Small intestine (tissue), 7 donors: Measurements from ENCODE around the gene TRUB2. TPM values are rescaled to one million over a fixed set of nuclear protein-coding genes. Genes with fewer than 3 reads are reported as not detected.
A peak's percentile ranks its signal among the peaks of the same experiment; 100 is the strongest.

Source experiments
- DNase-seq, 2 donors: peaks; one replicate each; pipeline versions ENCODE4 v3.0.0 to v3.0.0-alpha.2; 2013
- FAIRE-seq: peaks from 2 replicates; lab custom pipeline; 2012; peaks lifted over from hg19 to GRCh38; lab: Jason Lieb, UNC
- H3K27ac ChIP-seq, 3 donors: one replicate each; pipeline ENCODE4 v1.5.1; 2013; ENCODE audit warnings: low read length in 2 of 3, mild to moderate bottlenecking in 2 of 3, control low read depth in 1 of 3, inconsistent platforms in 1 of 3, low read depth in 1 of 3, moderate library complexity in 1 of 3
- H3K27me3 ChIP-seq, 3 donors: one replicate each; pipeline ENCODE4 v1.6.1; 2013; ENCODE audit warnings: low read length in 3 of 3, inconsistent platforms in 1 of 3; ENCODE audit not compliant: control insufficient read depth in 3 of 3, insufficient read depth in 3 of 3
- H3K36me3 ChIP-seq, 3 donors: one replicate each; pipeline ENCODE4 v1.6.1; 2013; ENCODE audit warnings: low read length in 3 of 3, inconsistent platforms in 1 of 3, low read depth in 1 of 3, mild to moderate bottlenecking in 1 of 3, moderate library complexity in 1 of 3; ENCODE audit not compliant: control insufficient read depth in 3 of 3, insufficient read depth in 2 of 3
- H3K4me1 ChIP-seq, 3 donors: one replicate each; pipeline ENCODE4 v1.6.1; 2013; ENCODE audit warnings: low read length in 2 of 3, inconsistent platforms in 1 of 3, low read depth in 1 of 3, mild to moderate bottlenecking in 1 of 3, moderate library complexity in 1 of 3; ENCODE audit not compliant: control insufficient read depth in 3 of 3, insufficient read depth in 2 of 3
- H3K4me3 ChIP-seq, 3 donors: one replicate each; pipeline ENCODE4 v1.5.1; 2013; ENCODE audit warnings: low read length in 3 of 3, control low read depth in 1 of 3, inconsistent platforms in 1 of 3, low read depth in 1 of 3, mild to moderate bottlenecking in 1 of 3, moderate library complexity in 1 of 3
- H3K9me3 ChIP-seq, 2 donors: one replicate each; pipeline ENCODE4 v1.6.1; 2013; ENCODE audit warnings: low read depth in 1 of 2, low read length in 1 of 2; ENCODE audit not compliant: control insufficient read depth in 2 of 2, insufficient read depth in 1 of 2
- WGBS, 3 donors: extraction: QIAGEN DNeasy Blood & Tissue Kit; methylation state at CpG; one replicate each; pipeline ENCODE4 v1.1.7; 2013; 5-methylcytosine and 5-hydroxymethylcytosine counted together
- polyA plus RNA-seq, 4 donors: library from polyadenylated mRNA; stranded (reverse) in 3 of 4; unstranded in 1 of 4; fragments of 200-250 nt in 3 of 4; fragments of 120-200 nt in 1 of 4; gene quantifications; one replicate each; pipeline versions ENCODE4 v1.2.1 to v1.2.3, GENCODE V29; 2013
- donor health status: healthy with polysubstance abuse.
- donor health status: control.
- donor health status: control.
- donor health status: Bipolar disorder and iron deficiency.
- donor health status: healthy.

Gene TRUB2
- polyA plus RNA-seq, 4 donors, result 17.0 to 35.3 (median 24.5) TPM

DNA sequence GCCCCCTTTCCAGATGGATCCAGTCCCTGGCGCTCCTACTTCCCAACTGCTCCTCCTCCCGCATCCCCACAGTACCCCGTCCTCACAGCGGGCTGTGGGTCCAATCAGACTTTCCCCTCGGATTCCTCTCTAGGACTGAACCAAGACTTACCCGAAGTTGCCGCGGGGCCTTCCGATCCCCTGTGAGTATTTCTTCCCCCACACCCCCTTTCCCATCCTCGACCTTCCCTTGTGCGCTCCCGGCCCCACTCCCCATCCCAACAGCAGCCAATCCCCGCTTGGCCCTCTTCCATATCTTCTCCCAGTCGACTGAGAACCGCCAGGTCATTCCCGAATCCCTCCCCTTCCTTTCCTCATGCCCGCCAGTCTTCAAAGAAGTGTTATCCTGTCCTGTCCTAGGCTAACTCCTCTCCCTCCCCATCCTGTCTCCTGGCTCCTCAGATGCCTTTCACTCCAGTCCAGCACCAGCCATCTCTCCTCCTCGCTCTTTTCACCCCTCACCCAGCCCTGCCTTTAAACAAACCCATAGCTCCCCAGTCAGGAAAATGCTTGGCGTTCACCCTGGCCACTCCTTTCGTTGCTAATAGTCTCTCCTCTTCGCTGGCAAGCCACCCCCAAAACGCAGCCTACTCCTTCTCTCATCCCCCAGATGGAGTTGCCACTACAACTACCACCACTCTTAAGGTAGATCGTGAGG, 45.5 kb downstream of the TRUB2 start:
- WGBS, 3 donors, result 11 to 15% (median 12%) methylated on average over 23 of the region's 23 CpGs
- Histone ChIP-seq H3K27ac (peak overlapping the region; percentile 66 to 90 (median 75)), H3K9me3 (no peaks in the 10 kb centered on the region), H3K4me3 (peak overlapping the region; percentile 50 to 90 (median 67)), H3K36me3 (peaks cover 0 to 21% (median 6%) of the 10 kb centered on the region in 3 donors), H3K27me3 (no peaks in the 10 kb centered on the region), H3K4me1 (peaks cover 0 to 10% (median 8%) of the 10 kb centered on the region in 3 donors)
- DNase-seq, result peak in 1 of 2 donors; percentile 24
- FAIRE-seq, result no peak

DNA sequence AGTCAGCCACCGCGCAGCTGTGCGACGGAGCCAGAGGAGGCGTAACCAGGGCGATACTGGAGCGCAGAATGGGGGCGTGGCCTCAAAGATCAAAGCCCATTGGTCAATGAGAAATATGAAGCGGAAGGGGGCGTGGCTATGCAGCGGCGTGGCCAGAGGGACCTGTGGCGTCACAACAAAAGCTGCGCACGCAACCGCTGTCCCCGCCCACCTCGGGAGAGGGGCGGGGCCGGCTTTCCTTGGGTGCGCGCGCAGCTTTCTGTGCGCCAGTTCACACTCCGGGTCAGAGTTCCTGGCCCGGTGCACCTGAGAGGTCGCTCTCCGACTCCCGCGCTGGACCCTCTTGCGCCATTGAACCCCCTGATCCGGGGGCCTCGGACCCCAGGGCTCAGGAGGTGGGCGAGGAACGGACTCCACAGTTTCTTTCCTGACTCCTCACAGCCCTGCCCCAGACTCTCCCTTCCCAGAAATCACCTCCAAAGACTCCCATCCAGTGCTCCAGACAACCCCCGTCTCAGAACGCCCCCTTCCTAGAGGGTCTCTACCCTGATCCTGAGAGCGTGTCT, 46.2 kb downstream of the TRUB2 start, which contains the start of gene SWI5:
SWI5 (plus strand) TSS at position 269 of the 566 bp plus-strand sequence.
- FAIRE-seq (no peak), DNase-seq (peak; percentile 99 to 100)
- H3K4me3 ChIP-seq, result peak within 1 kb of the TSS; percentile 68 to 92 (median 90)
- H3K27me3 ChIP-seq, result no peaks in the 10 kb centered on the region
- WGBS, 3 donors, result 0 to 1% (median 0%) methylated on average over 31 to 38 of the region's 38 CpGs
- H3K9me3 ChIP-seq, result no peaks in the 10 kb centered on the region
- peaks cover 0 to 27% (median 9%) of the 10 kb centered on the region in 3 donors for H3K36me3 ChIP-seq
- peaks cover 0 to 10% (median 8%) of the 10 kb centered on the region in 3 donors for H3K4me1 ChIP-seq
- peak within 1 kb of the TSS; percentile 66 to 90 (median 82) for H3K27ac ChIP-seq

DNA sequence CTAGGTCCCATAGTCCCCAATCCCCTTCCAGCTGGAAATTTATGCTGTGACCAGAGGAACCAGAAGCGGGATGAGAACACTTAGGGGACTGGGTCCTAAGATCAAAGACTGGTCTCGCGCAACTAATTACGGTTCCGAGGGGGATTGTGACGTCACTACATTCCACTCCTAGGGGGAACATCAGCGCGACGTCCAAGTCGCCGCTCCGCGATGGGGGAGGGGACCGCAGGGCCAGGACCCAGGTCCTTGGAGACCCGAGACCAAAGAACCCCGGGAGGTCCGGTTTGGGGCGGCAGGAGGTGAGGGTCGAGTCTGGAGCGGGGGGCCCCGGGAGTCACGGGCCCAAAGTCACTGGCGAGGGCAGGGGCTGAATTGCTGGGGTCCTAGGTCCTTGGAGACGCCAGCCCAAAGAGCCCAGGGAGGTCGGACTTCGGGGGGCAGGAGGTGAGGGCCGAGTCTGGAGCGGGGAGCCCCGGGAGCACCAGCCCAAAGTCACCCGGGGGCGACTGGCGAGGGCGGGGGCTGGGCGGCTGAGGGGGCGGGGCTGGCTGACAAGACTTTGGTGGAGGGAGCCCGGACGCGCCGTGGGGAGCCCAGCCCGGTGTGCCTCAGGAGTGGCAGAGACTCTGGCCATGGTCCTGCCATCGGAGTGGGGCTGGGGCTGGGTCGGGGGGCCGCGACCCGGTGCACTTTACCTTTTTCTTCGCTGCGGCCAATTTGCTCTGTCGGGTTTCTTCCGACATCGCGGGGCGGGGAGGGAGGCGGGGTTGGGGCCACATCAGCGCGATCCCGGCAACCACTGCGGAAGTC, 46.8 kb downstream of the TRUB2 start, which contains the start of gene GOLGA2:
GOLGA2 (minus strand) TSS at position 810 of the 810 bp plus-strand sequence; CDS start at position 779, 31 bp downstream.
- peaks cover 0 to 10% (median 8%) of the 10 kb centered on the region in 3 donors for H3K4me1 ChIP-seq
- FAIRE-seq (no peak), DNase-seq (peak; percentile 24 to 71)
- no peaks in the 10 kb centered on the region for H3K27me3 ChIP-seq
- WGBS, 3 donors, result 0 to 1% (median 1%) methylated on average over 43 to 57 of the region's 57 CpGs
- H3K36me3 ChIP-seq, result peaks cover 0 to 33% (median 9%) of the 10 kb centered on the region in 3 donors
- H3K9me3 ChIP-seq, result no peaks in the 10 kb centered on the region
- H3K4me3 ChIP-seq, result peak within 1 kb of the TSS; percentile 68 to 92 (median 90)
- peak within 1 kb of the TSS; percentile 66 to 90 (median 82) for H3K27ac ChIP-seq

DNA sequence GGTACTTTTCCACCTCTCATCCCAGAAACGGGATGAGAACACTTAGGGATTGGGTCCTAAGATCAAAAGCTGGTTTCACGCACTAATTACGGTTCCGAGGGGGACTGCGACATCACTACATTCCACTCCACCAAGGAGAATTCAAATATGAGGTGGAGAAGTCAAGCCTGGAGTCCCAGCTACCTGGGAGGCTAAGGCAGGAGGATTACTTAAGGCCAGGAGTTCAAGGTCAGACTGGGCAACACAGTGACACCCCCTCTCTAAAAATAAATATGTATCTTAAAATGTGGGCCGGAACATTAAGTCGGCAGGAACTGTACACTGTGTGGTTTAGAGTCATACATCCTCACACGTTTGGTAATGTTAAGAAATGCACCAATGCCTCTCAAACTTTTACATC, 48.0 kb downstream of the TRUB2 start:
- Histone ChIP-seq H3K4me3 (no peak overlapping the region), H3K9me3 (no peaks in the 10 kb centered on the region), H3K4me1 (peaks cover 0 to 10% (median 8%) of the 10 kb centered on the region in 3 donors), H3K27me3 (no peaks in the 10 kb centered on the region), H3K27ac (no peak overlapping the region), H3K36me3 (peaks cover 0 to 37% (median 9%) of the 10 kb centered on the region in 3 donors)
- 67 to 72% (median 69%) methylated on average over 8 of the region's 8 CpGs for WGBS, 3 donors
- FAIRE-seq (no peak), DNase-seq (no peak)

DNA sequence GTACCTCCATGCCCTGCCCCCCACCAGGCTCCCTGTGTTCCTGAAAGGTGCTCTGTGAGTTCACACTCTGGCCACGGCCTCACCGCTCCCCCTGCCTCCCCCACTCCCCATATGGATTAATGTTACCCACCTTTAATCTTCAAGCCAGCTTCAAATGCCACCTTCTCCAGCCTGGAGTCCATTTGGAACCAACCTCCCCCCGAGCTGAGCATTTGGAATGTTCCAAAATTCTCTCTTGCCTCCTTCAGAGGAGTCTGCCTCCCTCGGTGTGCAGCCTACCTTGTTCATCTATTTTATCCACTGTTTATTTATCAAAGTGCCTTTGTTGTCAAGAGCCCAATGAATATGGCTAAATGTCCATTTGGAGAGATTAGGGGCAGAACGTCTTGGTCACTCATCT, 50.7 kb downstream of the TRUB2 start:
- no peak for DNase-seq
- Histone ChIP-seq H3K27ac (no peak overlapping the region), H3K36me3 (peaks cover 6 to 62% (median 15%) of the 10 kb centered on the region in 3 donors), H3K27me3 (no peaks in the 10 kb centered on the region), H3K4me1 (peaks cover 0 to 7% (median 0%) of the 10 kb centered on the region in 3 donors), H3K9me3 (no peaks in the 10 kb centered on the region), H3K4me3 (no peak overlapping the region)
- no peak for FAIRE-seq
- 79 to 80% (median 80%) methylated on average over 5 of the region's 5 CpGs for WGBS, 3 donors

DNA sequence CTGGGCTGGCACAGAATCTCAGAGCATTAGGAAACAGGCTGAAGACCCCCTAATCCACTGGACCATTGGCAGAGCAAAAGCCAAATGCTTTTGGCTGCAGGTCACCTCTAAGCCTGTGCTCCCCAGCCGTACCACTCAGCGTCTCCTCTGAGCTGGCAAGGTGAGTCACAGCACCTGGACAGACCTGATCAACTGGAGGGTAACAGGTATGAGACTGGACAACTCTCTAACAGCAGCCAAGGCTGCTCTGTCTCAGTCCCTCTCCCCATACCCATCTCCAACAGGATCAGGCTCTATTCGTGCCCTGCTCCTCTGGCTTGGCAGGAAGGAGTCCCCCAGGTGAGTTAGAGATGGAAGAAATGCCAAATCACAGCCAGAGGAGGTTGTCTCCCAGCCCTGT, 51.1 kb downstream of the TRUB2 start:
- FAIRE-seq, result no peak
- H3K27ac ChIP-seq, result no peak overlapping the region
- no peak overlapping the region for H3K4me3 ChIP-seq
- no peak for DNase-seq
- no peaks in the 10 kb centered on the region for H3K9me3 ChIP-seq
- WGBS, 3 donors, result 86 to 89% (median 88%) methylated on average over 3 of the region's 3 CpGs
- no peaks in the 10 kb centered on the region for H3K27me3 ChIP-seq
- peaks cover 6 to 62% (median 15%) of the 10 kb centered on the region in 3 donors for H3K36me3 ChIP-seq
- H3K4me1 ChIP-seq, result peaks cover 0 to 7% (median 0%) of the 10 kb centered on the region in 3 donors

DNA sequence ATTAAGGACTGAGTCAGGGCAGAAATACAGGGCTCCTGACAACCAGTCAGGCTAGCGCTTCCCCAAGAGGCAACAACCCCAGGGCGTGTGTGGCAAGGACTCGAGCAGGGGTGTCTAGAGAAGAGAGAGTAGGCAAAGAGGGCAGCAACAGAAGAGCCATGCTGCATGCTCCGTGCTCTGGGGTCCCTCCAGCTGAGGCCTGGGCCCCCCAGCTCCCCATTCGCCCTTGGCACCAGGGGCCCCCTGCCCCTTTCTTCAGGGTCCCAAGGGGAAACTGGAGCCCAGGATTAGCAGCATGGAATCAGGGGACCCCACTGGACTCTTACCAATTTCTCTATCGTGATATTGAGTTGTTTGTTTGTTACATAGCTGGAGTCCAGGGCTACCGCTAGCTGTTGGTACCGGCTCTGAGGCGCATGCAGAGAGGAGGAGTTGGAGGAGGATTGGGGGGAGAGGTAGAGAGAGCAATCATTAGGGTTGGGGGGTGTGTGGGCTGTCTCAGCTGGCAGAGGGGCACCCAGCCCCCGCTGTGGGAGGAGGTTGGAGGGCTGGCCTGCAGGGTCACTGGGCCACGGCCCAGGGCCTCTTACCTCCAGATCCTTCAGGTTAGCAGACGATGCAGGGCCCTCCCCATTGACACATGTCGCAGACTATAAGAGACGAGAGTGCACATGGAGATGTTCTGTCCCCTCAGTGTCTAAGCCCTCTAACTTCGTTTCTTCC, 55.2 kb downstream of the TRUB2 start:
- Histone ChIP-seq H3K4me1 (no peaks in the 10 kb centered on the region), H3K27ac (no peak overlapping the region), H3K36me3 (peaks cover 9 to 79% (median 17%) of the 10 kb centered on the region in 3 donors), H3K27me3 (no peaks in the 10 kb centered on the region), H3K9me3 (no peaks in the 10 kb centered on the region), H3K4me3 (no peak overlapping the region)
- DNase-seq (no peak), FAIRE-seq (no peak)
- WGBS, 3 donors, result 92 to 94% (median 92%) methylated on average over 15 of the region's 15 CpGs
